Measurements from ENCODE around the gene TRERF1. TPM values are rescaled to one million over a fixed set of nuclear protein-coding genes. Genes with fewer than 3 reads are reported as not detected.
A peak's percentile ranks its signal among the peaks of the same experiment; 100 is the strongest.

Gene TRERF1
- total RNA-seq, 6 experiments from 2014 or later: 0.29 to 1.2 (median 0.60) TPM

- TF ChIP-seq POLR2A (IDR thresholded peaks at IDR 0.05) (no peak), CTCF (IDR thresholded peaks at IDR 0.05) (no peak)
- ATAC-seq (no peak), DNase-seq (peak in 1 of 3 donors; percentile 20)
- Histone ChIP-seq H3K27me3 (no peaks in the 10 kb centered on the region), H3K4me1 (no peaks in the 10 kb centered on the region), H3K9me3 (no peaks in the 10 kb centered on the region), H3K27ac (peak overlapping the region in 1 of 3 donors; percentile 3), H3K4me3 (no peak overlapping the region), H3K36me3 (no peaks in the 10 kb centered on the region)
- 79% methylated on average over 2 of the region's 5 CpGs for WGBS (ENCODE audit: insufficient coverage, low coverage, low lambda C conversion rate, missing lambda C conversion rate)
- intact Hi-C loops (cut with DNase I): no loop called here
Measured at GRCh38 chr6:42441697-42442081, 10.0 kb downstream of the TRERF1 start.

GRCh38 chr6:42440778-42441696 lies 10.7 kb downstream of the TRERF1 start:
- Histone ChIP-seq H3K27ac (no peak overlapping the region), H3K4me3 (no peak overlapping the region), H3K36me3 (no peaks in the 10 kb centered on the region), H3K27me3 (no peaks in the 10 kb centered on the region), H3K4me1 (no peaks in the 10 kb centered on the region), H3K9me3 (no peaks in the 10 kb centered on the region)
- DNase-seq (no peak), ATAC-seq (no peak)
- WGBS (ENCODE audit: insufficient coverage, low coverage, low lambda C conversion rate, missing lambda C conversion rate): 53% methylated on average over 12 of the region's 12 CpGs
- intact Hi-C loops (cut with DNase I): no loop called here
- TF ChIP-seq POLR2A (IDR thresholded peaks at IDR 0.05) (no peak), CTCF (IDR thresholded peaks at IDR 0.05) (no peak)

GRCh38 chr6:42440027-42440426 lies 11.7 kb downstream of the TRERF1 start:
- ATAC-seq: no peak

GRCh38 chr6:42436825-42437224 lies 14.9 kb downstream of the TRERF1 start:
- TF ChIP-seq POLR2A (IDR thresholded peaks at IDR 0.05): no peak
- TF ChIP-seq CTCF (IDR thresholded peaks at IDR 0.05): no peak
- 83% methylated on average over 1 of the region's 2 CpGs for WGBS (ENCODE audit: insufficient coverage, low coverage, low lambda C conversion rate, missing lambda C conversion rate)
- no peak overlapping the region for H3K27ac ChIP-seq
- intact Hi-C loops (cut with DNase I): no loop called here
- ATAC-seq (no peak), DNase-seq (no peak)
- no peaks in the 10 kb centered on the region for H3K36me3 ChIP-seq
- H3K4me1 ChIP-seq: no peaks in the 10 kb centered on the region
- no peak overlapping the region for H3K4me3 ChIP-seq
- no peaks in the 10 kb centered on the region for H3K27me3 ChIP-seq
- peaks cover 0 to 4% (median 0%) of the 10 kb centered on the region in 4 donors for H3K9me3 ChIP-seq

More at GRCh38 chr6:42440027-42440426, 11.7 kb downstream of the TRERF1 start:
- no peaks in the 10 kb centered on the region for H3K27me3 ChIP-seq
- H3K9me3 ChIP-seq: no peaks in the 10 kb centered on the region
- no peak overlapping the region for H3K4me3 ChIP-seq
- intact Hi-C loops (cut with DNase I): no loop called here
- no peak overlapping the region for H3K27ac ChIP-seq
- no peaks in the 10 kb centered on the region for H3K4me1 ChIP-seq
- 39% methylated on average over 2 of the region's 6 CpGs for WGBS (ENCODE audit: insufficient coverage, low coverage, low lambda C conversion rate, missing lambda C conversion rate)
- DNase-seq: no peak
- H3K36me3 ChIP-seq: no peaks in the 10 kb centered on the region
- no peak for TF ChIP-seq CTCF (IDR thresholded peaks at IDR 0.05)
- TF ChIP-seq POLR2A (IDR thresholded peaks at IDR 0.05): no peak
